Hepatocyte (in vitro differentiated cells): ENCODE measurements around the gene SEC61B.

Experiments
- CTCF ChIP-seq: fragments of 200-600 bp; sonication (generic); IDR thresholded peaks from 2 replicates; pipeline ENCODE4 v1.5.1; 2016; ENCODE audit warnings: antibody characterized with exemption, mild to moderate bottlenecking; ENCODE audit not compliant: poor library complexity
- EZH2 ChIP-seq: fragments of 200-600 bp; sonication (generic); IDR thresholded peaks from 2 replicates; pipeline ENCODE4 v1.6.1; 2016; ENCODE audit warnings: antibody characterized with exemption, mild to moderate bottlenecking, borderline replicate concordance
- EZH2phosphoT487 ChIP-seq: fragments of 200-600 bp; sonication (generic); IDR thresholded peaks from one replicate; pipeline ENCODE4 v1.6.1; 2018; ENCODE audit warnings: antibody characterized with exemption, mild to moderate bottlenecking, low read depth, moderate library complexity; ENCODE audit not compliant: unreplicated experiment, severe bottlenecking

GRCh38 chr9:99274016-99274415 is 51.9 kb downstream of the SEC61B start:
- TF ChIP-seq CTCF, result no peak
- TF ChIP-seq EZH2phosphoT487, result no peak
- no peak for TF ChIP-seq EZH2
